ENCODE measurements around the gene RHEX.

DNA sequence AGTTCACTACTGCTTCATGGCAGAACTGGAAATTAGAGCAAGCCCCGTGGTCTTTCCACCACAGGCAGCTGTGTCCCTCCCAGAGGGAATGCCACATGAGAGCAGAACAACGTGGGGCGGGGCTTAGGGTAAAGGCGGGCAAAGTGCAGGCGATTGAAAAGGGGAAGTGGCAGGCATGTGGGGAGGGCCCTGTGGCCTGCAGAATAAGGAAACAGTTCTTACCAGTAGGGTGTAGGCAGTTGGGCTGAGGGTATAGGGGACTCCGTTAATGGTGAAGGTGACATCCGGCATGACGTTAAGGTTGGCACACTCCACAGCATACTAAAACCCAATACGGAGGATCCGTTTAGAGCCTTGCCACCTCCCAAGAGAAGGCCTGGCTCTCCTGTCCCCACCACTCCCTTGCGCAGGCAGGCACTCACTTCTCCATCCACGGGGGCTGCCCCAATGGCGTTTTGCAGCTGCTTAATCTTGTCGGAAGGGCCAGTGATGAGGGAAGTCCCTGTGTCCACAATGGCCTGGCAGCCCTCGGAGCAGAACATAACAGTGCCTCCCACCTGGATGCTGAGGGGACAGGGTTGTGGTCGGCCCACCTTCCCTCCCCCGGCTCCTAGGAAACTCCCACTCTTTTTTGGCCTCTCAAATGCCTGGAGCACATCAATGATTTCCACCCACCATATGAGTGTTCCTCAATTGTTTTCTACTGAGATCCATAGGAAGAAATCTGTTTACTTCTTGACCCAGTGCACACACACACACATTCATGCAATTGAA is 40.7 kb upstream of the RHEX start:
- TF ChIP-seq, protein P1, sequence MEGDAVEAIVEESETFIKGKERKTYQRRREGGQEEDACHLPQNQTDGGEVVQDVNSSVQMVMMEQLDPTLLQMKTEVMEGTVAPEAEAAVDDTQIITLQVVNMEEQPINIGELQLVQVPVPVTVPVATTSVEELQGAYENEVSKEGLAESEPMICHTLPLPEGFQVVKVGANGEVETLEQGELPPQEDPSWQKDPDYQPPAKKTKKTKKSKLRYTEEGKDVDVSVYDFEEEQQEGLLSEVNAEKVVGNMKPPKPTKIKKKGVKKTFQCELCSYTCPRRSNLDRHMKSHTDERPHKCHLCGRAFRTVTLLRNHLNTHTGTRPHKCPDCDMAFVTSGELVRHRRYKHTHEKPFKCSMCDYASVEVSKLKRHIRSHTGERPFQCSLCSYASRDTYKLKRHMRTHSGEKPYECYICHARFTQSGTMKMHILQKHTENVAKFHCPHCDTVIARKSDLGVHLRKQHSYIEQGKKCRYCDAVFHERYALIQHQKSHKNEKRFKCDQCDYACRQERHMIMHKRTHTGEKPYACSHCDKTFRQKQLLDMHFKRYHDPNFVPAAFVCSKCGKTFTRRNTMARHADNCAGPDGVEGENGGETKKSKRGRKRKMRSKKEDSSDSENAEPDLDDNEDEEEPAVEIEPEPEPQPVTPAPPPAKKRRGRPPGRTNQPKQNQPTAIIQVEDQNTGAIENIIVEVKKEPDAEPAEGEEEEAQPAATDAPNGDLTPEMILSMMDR (IDR thresholded peaks at IDR 0.05) = no peak
- TF ChIP-seq EZH2 (IDR thresholded peaks at IDR 0.05) (no peak), EZH2phosphoT487 (IDR thresholded peaks at IDR 0.05) (no peak)

Data from neural progenitor cell (in vitro differentiated cells).